Measurements from ENCODE around the gene RSPH6A. TPM values are rescaled to one million over a fixed set of nuclear protein-coding genes. Genes with fewer than 3 reads are reported as not detected.

RSPH6A gene
- 0.49 TPM for polyA plus RNA-seq (2012; ENCODE audit: missing spikeins)

GRCh38 chr19:45814851-45815480 lies at the start of gene RSPH6A:
Gene RSPH6A, minus strand, starts transcription at chr19:45815308. Its CDS starts 132 bp downstream, at chr19:45815176.
- DNase-seq (ENCODE audit: insufficient read length) (no peak), FAIRE-seq (no peak)
- TF ChIP-seq POLR2A (IDR thresholded peaks at IDR 0.05; ENCODE audit: low read depth, low read length) (no peak), POLR2AphosphoS5 (IDR thresholded peaks at IDR 0.05; ENCODE audit: low read depth, low read length) (no peak), TAF1 (IDR thresholded peaks at IDR 0.05; ENCODE audit: borderline replicate concordance, low read depth, low read length) (no peak)

DNA sequence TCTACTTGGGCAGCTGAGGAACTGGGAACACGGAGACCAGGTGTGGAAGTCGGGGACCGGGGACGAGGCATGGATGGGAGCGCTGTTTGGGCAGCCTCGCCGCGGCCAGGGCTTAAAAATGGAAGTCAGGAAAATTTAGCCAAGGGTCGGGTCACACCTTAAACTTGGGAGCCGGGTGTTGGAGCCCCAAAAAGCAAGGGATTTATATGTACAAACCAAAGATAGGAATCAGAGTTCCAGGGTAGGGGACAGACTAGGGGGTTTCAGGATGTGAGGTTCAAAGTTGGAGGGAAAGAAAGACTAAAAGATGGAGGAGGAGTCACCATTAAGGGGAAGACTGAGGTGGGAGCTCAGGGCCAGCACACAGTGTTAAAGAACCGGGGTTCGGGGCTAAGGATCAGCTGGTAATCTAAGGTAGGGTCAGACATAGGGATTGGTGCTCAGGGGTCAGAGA lies 49.5 kb upstream of the RSPH6A start:
- no peak for DNase-seq (ENCODE audit: insufficient read length)

GRCh38 chr19:45863840-45864628 lies 48.9 kb upstream of the RSPH6A start, which contains the start of gene FOXA3:
Gene FOXA3, plus strand, starts transcription at chr19:45864326. Its CDS starts 131 bp downstream, at chr19:45864457.
- no peak for FAIRE-seq
- no peak for TF ChIP-seq POLR2AphosphoS5 (IDR thresholded peaks at IDR 0.05; ENCODE audit: low read depth, low read length)
- no peak for TF ChIP-seq TAF1 (IDR thresholded peaks at IDR 0.05; ENCODE audit: borderline replicate concordance, low read depth, low read length)
- no peak for TF ChIP-seq POLR2A (IDR thresholded peaks at IDR 0.05; ENCODE audit: low read depth, low read length)
- DNase-seq (ENCODE audit: insufficient read length), result peak; percentile 85

More for the DNA sequence above, 49.5 kb upstream of the RSPH6A start:
- no peak for TF ChIP-seq POLR2AphosphoS5 (IDR thresholded peaks at IDR 0.05; ENCODE audit: low read depth, low read length)
- no peak for TF ChIP-seq TAF1 (IDR thresholded peaks at IDR 0.05; ENCODE audit: borderline replicate concordance, low read depth, low read length)
- no peak for TF ChIP-seq POLR2A (IDR thresholded peaks at IDR 0.05; ENCODE audit: low read depth, low read length)
- FAIRE-seq, result no peak

DNA sequence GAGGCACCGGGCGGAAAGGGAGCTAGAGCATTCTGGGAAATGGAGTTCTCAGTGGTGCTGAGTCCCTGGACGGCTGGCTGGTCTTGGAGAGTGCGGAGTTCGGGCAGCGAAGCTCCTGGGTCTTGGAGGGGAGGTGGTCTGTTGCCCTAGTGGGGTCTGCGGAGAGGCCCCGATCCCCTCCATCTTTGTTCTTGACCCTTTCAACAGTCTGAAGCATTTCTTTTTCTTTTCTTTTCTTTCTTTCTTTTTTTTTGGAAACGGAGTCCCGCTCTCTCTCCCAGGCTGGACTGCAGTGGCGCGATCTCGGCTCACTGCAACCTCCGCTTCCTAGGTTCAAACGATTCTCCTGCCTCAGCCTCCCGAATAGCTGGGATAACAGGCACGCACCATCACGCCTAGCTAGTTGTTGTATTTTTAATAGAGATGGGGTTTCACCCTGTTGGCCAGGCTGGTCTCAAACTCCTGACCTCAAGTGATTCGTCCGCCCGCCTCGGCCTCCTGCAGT lies 48.3 kb upstream of the RSPH6A start:
- TF ChIP-seq POLR2AphosphoS5 (IDR thresholded peaks at IDR 0.05; ENCODE audit: low read depth, low read length) (no peak), TAF1 (IDR thresholded peaks at IDR 0.05; ENCODE audit: borderline replicate concordance, low read depth, low read length) (no peak), POLR2A (IDR thresholded peaks at IDR 0.05; ENCODE audit: low read depth, low read length) (no peak)
- no peak for DNase-seq (ENCODE audit: insufficient read length)
- FAIRE-seq, result no peak

GRCh38 chr19:45862564-45863334 lies 47.6 kb upstream of the RSPH6A start, which contains the start of gene SYMPK:
Gene SYMPK, minus strand, starts transcription at chr19:45863147. Its CDS starts 8,652 bp downstream, at chr19:45854495.
- TF ChIP-seq TAF1 (IDR thresholded peaks at IDR 0.05; ENCODE audit: borderline replicate concordance, low read depth, low read length) (peak; percentile 37; the same call in 1 of the 2 replicates), POLR2AphosphoS5 (IDR thresholded peaks at IDR 0.05; ENCODE audit: low read depth, low read length) (peak; percentile 71), POLR2A (IDR thresholded peaks at IDR 0.05; ENCODE audit: low read depth, low read length) (peak; percentile 87)
- DNase-seq (ENCODE audit: insufficient read length) (peak; percentile 100), FAIRE-seq (peak; percentile 99)

DNA sequence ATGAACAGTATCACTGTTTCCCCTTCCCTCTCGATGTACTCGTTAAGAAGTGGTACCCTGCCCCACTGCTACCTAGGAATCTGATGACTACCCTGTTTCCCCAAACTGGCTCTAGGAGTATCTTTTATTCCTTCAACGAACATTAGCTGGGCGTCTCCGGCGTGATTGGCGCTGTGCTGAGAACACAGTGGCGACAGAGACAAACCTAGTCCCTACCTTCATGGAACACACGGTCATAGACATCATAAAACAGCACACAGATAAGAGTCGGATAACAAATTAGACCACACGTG lies 47.1 kb upstream of the RSPH6A start:
- DNase-seq (ENCODE audit: insufficient read length) (no peak), FAIRE-seq (no peak)
- TF ChIP-seq POLR2AphosphoS5 (IDR thresholded peaks at IDR 0.05; ENCODE audit: low read depth, low read length), result no peak
- no peak for TF ChIP-seq TAF1 (IDR thresholded peaks at IDR 0.05; ENCODE audit: borderline replicate concordance, low read depth, low read length)
- TF ChIP-seq POLR2A (IDR thresholded peaks at IDR 0.05; ENCODE audit: low read depth, low read length), result no peak

GRCh38 chr19:45860359-45861259 lies 45.5 kb upstream of the RSPH6A start:
- DNase-seq (ENCODE audit: insufficient read length), result no peak
- TF ChIP-seq POLR2AphosphoS5 (IDR thresholded peaks at IDR 0.05; ENCODE audit: low read depth, low read length) (no peak), TAF1 (IDR thresholded peaks at IDR 0.05; ENCODE audit: borderline replicate concordance, low read depth, low read length) (no peak), POLR2A (IDR thresholded peaks at IDR 0.05; ENCODE audit: low read depth, low read length) (no peak)
- no peak for FAIRE-seq

GRCh38 chr19:45854167-45854778 lies 39.2 kb upstream of the RSPH6A start:
- DNase-seq (ENCODE audit: insufficient read length), result no peak
- TF ChIP-seq POLR2A (IDR thresholded peaks at IDR 0.05; ENCODE audit: low read depth, low read length) (no peak; the same call in 1 of the 2 replicates), POLR2AphosphoS5 (IDR thresholded peaks at IDR 0.05; ENCODE audit: low read depth, low read length) (no peak), TAF1 (IDR thresholded peaks at IDR 0.05; ENCODE audit: borderline replicate concordance, low read depth, low read length) (no peak)
- no peak for FAIRE-seq

GRCh38 chr19:45852983-45853382 lies 37.9 kb upstream of the RSPH6A start:
- TF ChIP-seq TAF1 (IDR thresholded peaks at IDR 0.05; ENCODE audit: borderline replicate concordance, low read depth, low read length) (no peak), POLR2AphosphoS5 (IDR thresholded peaks at IDR 0.05; ENCODE audit: low read depth, low read length) (no peak), POLR2A (IDR thresholded peaks at IDR 0.05; ENCODE audit: low read depth, low read length) (no peak)
- DNase-seq (ENCODE audit: insufficient read length) (no peak), FAIRE-seq (no peak)

Measured in GM12892 (cell line).